NOMO-1 (cell line): Measurements from ENCODE around the gene PKHD1.

ENCODE experiments used
- DNase-seq, 2 experiments: peaks; one replicate each; lab custom pipeline; 2025; ENCODE audit not compliant: unreplicated experiment in 2 of 2; lab: John Stamatoyannopoulos, UW

PKHD1 gene

GRCh38 chr6:51737580-51738360 is 349.6 kb downstream of the PKHD1 start:
- DNase-seq: no peak

- no peak for DNase-seq
Measured at GRCh38 chr6:51725155-51725554, 362.3 kb downstream of the PKHD1 start.

- no peak for DNase-seq
Measured at GRCh38 chr6:51720327-51720726, 367.1 kb downstream of the PKHD1 start.

GRCh38 chr6:51719297-51719696 is 368.1 kb downstream of the PKHD1 start:
- no peak for DNase-seq

GRCh38 chr6:51718533-51718932 is 368.9 kb downstream of the PKHD1 start:
- DNase-seq: no peak

- no peak for DNase-seq
Measured at GRCh38 chr6:51717477-51717876, 369.9 kb downstream of the PKHD1 start.

GRCh38 chr6:51711876-51712275 is 375.5 kb downstream of the PKHD1 start:
- no peak for DNase-seq

- DNase-seq: no peak
Measured at GRCh38 chr6:51706086-51706485, 381.3 kb downstream of the PKHD1 start.

GRCh38 chr6:51704932-51705540 is 382.4 kb downstream of the PKHD1 start:
- no peak for DNase-seq

- DNase-seq: no peak
Measured at GRCh38 chr6:51702851-51703250, 384.6 kb downstream of the PKHD1 start.

GRCh38 chr6:51684603-51685002 is 402.8 kb downstream of the PKHD1 start:
- DNase-seq: no peak

GRCh38 chr6:51684038-51684437 is 403.4 kb downstream of the PKHD1 start:
- no peak for DNase-seq

GRCh38 chr6:51678905-51679620 is 408.4 kb downstream of the PKHD1 start:
- no peak for DNase-seq

GRCh38 chr6:51678274-51678673 is 409.1 kb downstream of the PKHD1 start:
- DNase-seq: no peak

- DNase-seq: no peak
Measured at GRCh38 chr6:51675922-51676275, 411.5 kb downstream of the PKHD1 start.

GRCh38 chr6:51675020-51675921 is 412.1 kb downstream of the PKHD1 start:
- no peak for DNase-seq

GRCh38 chr6:51663525-51663924 is 423.9 kb downstream of the PKHD1 start:
- no peak for DNase-seq

GRCh38 chr6:51660767-51661166 is 426.6 kb downstream of the PKHD1 start:
- DNase-seq: no peak

- no peak for DNase-seq
Measured at GRCh38 chr6:51657491-51657890, 429.9 kb downstream of the PKHD1 start.

- no peak for DNase-seq
Measured at GRCh38 chr6:51655517-51655916, 431.9 kb downstream of the PKHD1 start.

GRCh38 chr6:51654647-51655046 is 432.8 kb downstream of the PKHD1 start:
- DNase-seq: no peak
